Spleen (tissue), 7 donors: ENCODE results near the gene C11orf16.

Experiments used
- CTCF ChIP-seq, 11 experiments: fragments of 200-600 bp in 7 of 11; fragments of 450-650 bp in 4 of 11; sonication (generic) in 4 of 11; IDR thresholded peaks in 8 of 11; conservative IDR thresholded peaks in 3 of 11; 1 replicate in 7 of 11; 2 replicates in 4 of 11; pipeline versions ENCODE4 v1.4.0 to v1.8.0; 2016 to 2021; ENCODE audit warnings: antibody characterized with exemption in 11 of 11, inconsistent platforms in 4 of 11, mild to moderate bottlenecking in 1 of 11
- POLR2A ChIP-seq, 3 donors: fragments of 450-650 bp; IDR thresholded peaks; one replicate each; pipeline ENCODE4 v1.5.1; 2017; ENCODE audit warnings: antibody characterized with exemption in 3 of 3, mild to moderate bottlenecking in 1 of 3
- donor health status: DM: no; HTN: no; CAD: no; lungs with moderate emphysema.
- donor health status: DM: no; HTN: no; CAD: no.
- donor health status: DM: no; HTN: no; CAD: no.

- TF ChIP-seq CTCF (IDR thresholded peaks at IDR 0.05 in 8 of 11, conservative IDR thresholded peaks at IDR 0.05 in 3 of 11) (no peak), POLR2A (IDR thresholded peaks at IDR 0.05) (no peak)
Measured at GRCh38 chr11:8899119-8899753, 33.5 kb downstream of the C11orf16 start.
